ENCODE measurements around the gene GABRB1.
"Not testable (repeated sequence)": the region's sequence is repeated elsewhere in the genome, so short reads cannot be mapped to it uniquely, and the experiment has no call there.

GABRB1 gene

GRCh38 chr4:47378021-47378530 lies 346.7 kb downstream of the GABRB1 start:
- H3K27ac ChIP-seq (ENCODE audit: low read depth, low read length); H3K27me3 ChIP-seq (ENCODE audit: insufficient read depth, low read length); H3K36me3 ChIP-seq (ENCODE audit: insufficient read depth, low read length); H2AFZ ChIP-seq (ENCODE audit: low read length, unreplicated experiment); H3K4me3 ChIP-seq (ENCODE audit: low read depth, low read length); H3K4me1 ChIP-seq (ENCODE audit: control insufficient read depth, insufficient read depth, low read length, unreplicated experiment); H3K79me2 ChIP-seq (ENCODE audit: control insufficient read depth, insufficient read depth, low read length, unreplicated experiment): not testable (repeated sequence)

- no peak overlapping the region for H3K4me3 ChIP-seq (ENCODE audit: low read depth, low read length)
- no peaks in the 10 kb centered on the region for H3K36me3 ChIP-seq (ENCODE audit: insufficient read depth, low read length)
- no peaks in the 10 kb centered on the region for H3K4me1 ChIP-seq (ENCODE audit: control insufficient read depth, insufficient read depth, low read length, unreplicated experiment)
- no peak overlapping the region for H3K27ac ChIP-seq (ENCODE audit: low read depth, low read length)
- no peak overlapping the region for H2AFZ ChIP-seq (ENCODE audit: low read length, unreplicated experiment)
- H3K27me3 ChIP-seq (ENCODE audit: insufficient read depth, low read length) = no peaks in the 10 kb centered on the region
- no peaks in the 10 kb centered on the region for H3K79me2 ChIP-seq (ENCODE audit: control insufficient read depth, insufficient read depth, low read length, unreplicated experiment)
Observed at GRCh38 chr4:47381172-47381571, 349.8 kb downstream of the GABRB1 start.

GRCh38 chr4:47382846-47383360 lies 351.5 kb downstream of the GABRB1 start:
- Histone ChIP-seq H3K79me2 (ENCODE audit: control insufficient read depth, insufficient read depth, low read length, unreplicated experiment) (no peaks in the 10 kb centered on the region), H3K27me3 (ENCODE audit: insufficient read depth, low read length) (no peaks in the 10 kb centered on the region), H3K36me3 (ENCODE audit: insufficient read depth, low read length) (no peaks in the 10 kb centered on the region), H3K4me1 (ENCODE audit: control insufficient read depth, insufficient read depth, low read length, unreplicated experiment) (no peaks in the 10 kb centered on the region), H3K4me3 (ENCODE audit: low read depth, low read length) (no peak overlapping the region), H3K27ac (ENCODE audit: low read depth, low read length) (no peak overlapping the region), H2AFZ (ENCODE audit: low read length, unreplicated experiment) (no peak overlapping the region)

- H3K79me2 ChIP-seq (ENCODE audit: control insufficient read depth, insufficient read depth, low read length, unreplicated experiment) = no peaks in the 10 kb centered on the region
- H2AFZ ChIP-seq (ENCODE audit: low read length, unreplicated experiment) = no peak overlapping the region
- no peak overlapping the region for H3K4me3 ChIP-seq (ENCODE audit: low read depth, low read length)
- no peaks in the 10 kb centered on the region for H3K4me1 ChIP-seq (ENCODE audit: control insufficient read depth, insufficient read depth, low read length, unreplicated experiment)
- H3K36me3 ChIP-seq (ENCODE audit: insufficient read depth, low read length) = no peaks in the 10 kb centered on the region
- no peaks in the 10 kb centered on the region for H3K27me3 ChIP-seq (ENCODE audit: insufficient read depth, low read length)
- H3K27ac ChIP-seq (ENCODE audit: low read depth, low read length) = no peak overlapping the region
Observed at GRCh38 chr4:47383829-47384427, 352.6 kb downstream of the GABRB1 start.

DNA sequence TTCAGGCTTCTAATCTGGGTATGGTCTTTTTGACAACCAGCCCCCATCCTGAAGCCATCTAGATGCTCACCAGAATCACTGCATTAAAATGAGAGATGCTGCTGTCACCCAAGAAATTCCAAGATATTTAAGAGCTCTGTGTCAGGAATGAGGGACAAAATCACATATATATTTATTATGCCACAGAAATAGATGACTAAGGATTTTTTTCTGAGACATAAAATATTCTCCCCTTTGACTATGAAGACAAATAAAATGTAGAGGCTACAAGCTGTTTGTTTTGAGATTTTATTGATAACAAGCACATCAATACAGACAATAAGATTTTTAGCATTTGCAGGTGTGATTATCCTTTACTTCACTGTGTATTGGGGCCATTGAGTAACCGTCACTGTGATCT lies 354.8 kb downstream of the GABRB1 start:
- Histone ChIP-seq H3K27ac (ENCODE audit: low read depth, low read length) (no peak overlapping the region), H3K36me3 (ENCODE audit: insufficient read depth, low read length) (no peaks in the 10 kb centered on the region), H3K79me2 (ENCODE audit: control insufficient read depth, insufficient read depth, low read length, unreplicated experiment) (no peaks in the 10 kb centered on the region), H2AFZ (ENCODE audit: low read length, unreplicated experiment) (no peak overlapping the region), H3K4me1 (ENCODE audit: control insufficient read depth, insufficient read depth, low read length, unreplicated experiment) (no peaks in the 10 kb centered on the region), H3K4me3 (ENCODE audit: low read depth, low read length) (no peak overlapping the region), H3K27me3 (ENCODE audit: insufficient read depth, low read length) (no peaks in the 10 kb centered on the region)

DNA sequence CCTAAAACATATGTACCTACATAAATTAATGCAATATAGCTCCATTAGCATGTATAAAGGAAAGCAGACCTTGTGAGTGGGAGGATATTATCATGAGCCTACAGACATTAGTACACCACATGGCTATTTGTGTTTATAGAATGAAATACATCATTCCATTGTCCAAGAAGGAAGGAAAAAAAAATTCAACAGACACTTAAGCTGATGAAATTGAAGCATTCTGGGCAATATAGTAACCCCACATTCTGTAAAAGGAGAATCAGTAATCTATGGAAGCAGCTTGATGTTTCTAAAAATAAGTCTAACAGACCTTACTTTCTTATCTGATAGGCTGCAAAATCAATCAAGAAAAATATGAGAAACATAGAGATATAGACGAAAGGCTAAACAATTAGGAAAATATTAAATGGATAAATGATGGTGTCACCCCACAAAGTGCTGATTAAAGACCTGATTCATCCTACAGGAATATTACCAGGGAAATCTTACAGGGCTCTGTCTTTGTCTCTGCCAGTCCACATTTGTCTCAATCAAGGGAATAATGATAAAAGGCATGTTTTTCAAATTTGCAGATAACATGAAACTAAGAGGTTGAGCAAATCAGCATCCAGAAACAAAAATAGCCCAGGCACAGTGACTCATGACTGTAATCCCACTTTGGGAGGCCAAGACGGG lies 355.3 kb downstream of the GABRB1 start:
- H2AFZ ChIP-seq (ENCODE audit: low read length, unreplicated experiment) = no peak overlapping the region
- no peaks in the 10 kb centered on the region for H3K36me3 ChIP-seq (ENCODE audit: insufficient read depth, low read length)
- H3K4me1 ChIP-seq (ENCODE audit: control insufficient read depth, insufficient read depth, low read length, unreplicated experiment) = no peaks in the 10 kb centered on the region
- H3K27ac ChIP-seq (ENCODE audit: low read depth, low read length) = no peak overlapping the region
- H3K27me3 ChIP-seq (ENCODE audit: insufficient read depth, low read length) = no peaks in the 10 kb centered on the region
- no peak overlapping the region for H3K4me3 ChIP-seq (ENCODE audit: low read depth, low read length)
- no peaks in the 10 kb centered on the region for H3K79me2 ChIP-seq (ENCODE audit: control insufficient read depth, insufficient read depth, low read length, unreplicated experiment)

DNA sequence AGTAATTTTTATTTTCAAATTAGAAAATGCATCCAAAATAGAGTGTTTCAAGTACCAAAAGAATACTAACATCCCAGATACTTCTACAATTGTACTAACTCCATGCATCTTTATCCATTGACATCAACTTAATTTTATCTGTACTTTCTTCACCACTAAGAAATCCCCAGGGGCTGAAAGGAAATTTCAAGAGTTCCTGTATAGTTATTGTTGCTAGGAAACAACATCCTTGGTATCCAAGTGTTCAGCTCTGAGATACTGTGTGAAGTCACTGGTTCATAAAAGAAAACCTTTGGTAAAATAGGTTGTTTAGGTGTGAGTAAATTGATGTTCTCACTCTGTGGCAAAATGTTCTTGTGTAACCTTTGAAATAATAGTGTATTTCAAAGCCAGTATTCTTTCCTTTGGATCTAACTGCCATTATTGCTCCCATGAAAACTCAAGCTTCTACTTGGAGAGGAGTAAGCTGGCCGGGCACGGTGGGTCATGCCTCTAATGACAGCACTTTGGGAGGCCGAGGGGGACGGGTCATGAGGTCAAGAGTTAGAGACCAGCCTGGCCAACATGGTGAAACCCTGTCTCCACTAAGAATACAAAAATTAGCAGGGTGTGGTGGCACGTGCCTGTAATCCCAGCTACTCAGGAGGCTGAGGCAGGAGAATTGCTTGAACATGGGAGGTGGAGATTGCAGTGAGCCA lies 359.2 kb downstream of the GABRB1 start:
- Histone ChIP-seq H3K4me3 (ENCODE audit: low read depth, low read length) (no peak overlapping the region), H3K27ac (ENCODE audit: low read depth, low read length) (no peak overlapping the region), H3K27me3 (ENCODE audit: insufficient read depth, low read length) (no peaks in the 10 kb centered on the region), H3K79me2 (ENCODE audit: control insufficient read depth, insufficient read depth, low read length, unreplicated experiment) (no peaks in the 10 kb centered on the region), H3K36me3 (ENCODE audit: insufficient read depth, low read length) (no peaks in the 10 kb centered on the region), H2AFZ (ENCODE audit: low read length, unreplicated experiment) (no peak overlapping the region), H3K4me1 (ENCODE audit: control insufficient read depth, insufficient read depth, low read length, unreplicated experiment) (no peaks in the 10 kb centered on the region)

DNA sequence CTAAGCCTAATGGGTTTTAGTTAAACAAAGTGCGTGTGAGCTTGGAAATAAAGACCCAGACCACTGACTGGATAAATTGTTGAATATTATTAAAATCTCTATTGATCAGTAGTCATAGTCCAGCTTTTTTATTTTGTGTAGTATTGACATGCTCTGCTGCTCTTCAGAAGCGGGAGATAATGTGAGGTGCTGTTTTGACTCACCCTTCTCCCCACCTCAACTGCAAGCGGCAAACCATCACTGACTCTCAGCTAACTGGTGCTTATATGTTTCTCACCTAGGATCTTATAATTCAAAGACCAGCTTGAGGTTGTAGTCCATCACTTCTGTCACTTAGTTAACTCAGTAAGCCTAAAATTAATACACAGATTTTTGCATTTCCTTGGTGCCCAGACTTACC lies 359.9 kb downstream of the GABRB1 start:
- H3K79me2 ChIP-seq (ENCODE audit: control insufficient read depth, insufficient read depth, low read length, unreplicated experiment) = no peaks in the 10 kb centered on the region
- no peaks in the 10 kb centered on the region for H3K36me3 ChIP-seq (ENCODE audit: insufficient read depth, low read length)
- H2AFZ ChIP-seq (ENCODE audit: low read length, unreplicated experiment) = no peak overlapping the region
- no peak overlapping the region for H3K4me3 ChIP-seq (ENCODE audit: low read depth, low read length)
- H3K27me3 ChIP-seq (ENCODE audit: insufficient read depth, low read length) = no peaks in the 10 kb centered on the region
- no peaks in the 10 kb centered on the region for H3K4me1 ChIP-seq (ENCODE audit: control insufficient read depth, insufficient read depth, low read length, unreplicated experiment)
- H3K27ac ChIP-seq (ENCODE audit: low read depth, low read length) = no peak overlapping the region

DNA sequence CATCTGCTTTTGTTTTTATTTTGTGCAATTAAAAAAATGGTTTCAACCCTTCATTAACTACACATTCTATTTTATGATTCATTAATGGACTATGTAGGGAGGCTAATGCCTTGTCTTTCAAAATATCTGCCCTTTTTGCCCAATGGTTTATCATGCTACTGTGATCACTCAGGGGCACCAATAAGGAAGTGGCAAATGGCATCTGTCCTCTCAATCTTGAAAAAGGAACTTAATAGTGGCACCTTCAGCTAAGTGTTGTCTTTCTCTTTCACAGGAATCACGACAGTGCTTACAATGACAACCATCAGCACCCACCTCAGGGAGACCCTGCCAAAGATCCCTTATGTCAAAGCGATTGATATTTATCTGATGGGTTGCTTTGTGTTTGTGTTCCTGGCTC lies 375.0 kb downstream of the GABRB1 start:
- no peaks in the 10 kb centered on the region for H3K4me1 ChIP-seq (ENCODE audit: control insufficient read depth, insufficient read depth, low read length, unreplicated experiment)
- H2AFZ ChIP-seq (ENCODE audit: low read length, unreplicated experiment) = no peak overlapping the region
- no peaks in the 10 kb centered on the region for H3K79me2 ChIP-seq (ENCODE audit: control insufficient read depth, insufficient read depth, low read length, unreplicated experiment)
- no peak overlapping the region for H3K27ac ChIP-seq (ENCODE audit: low read depth, low read length)
- no peaks in the 10 kb centered on the region for H3K36me3 ChIP-seq (ENCODE audit: insufficient read depth, low read length)
- H3K27me3 ChIP-seq (ENCODE audit: insufficient read depth, low read length) = peaks cover 6% of the 10 kb centered on the region
- H3K4me3 ChIP-seq (ENCODE audit: low read depth, low read length) = no peak overlapping the region

DNA sequence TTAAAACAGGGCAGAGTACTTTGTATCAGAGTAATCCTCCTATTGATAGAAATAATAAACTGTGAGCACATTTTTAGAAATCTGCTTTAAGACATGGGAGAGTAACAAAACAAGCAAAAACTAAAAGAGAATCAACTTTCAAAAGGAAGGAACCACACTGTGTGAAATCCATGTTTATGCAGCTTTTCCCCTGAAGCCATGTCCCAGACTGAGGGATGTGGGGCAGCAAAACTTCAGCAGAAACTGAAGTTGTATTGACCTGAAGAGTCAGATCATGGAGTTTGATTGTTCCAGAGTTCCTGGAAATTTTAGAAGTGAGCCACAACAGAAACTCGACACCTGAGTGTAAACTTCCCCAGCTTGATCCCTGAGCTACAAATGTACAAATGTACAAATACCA lies 378.9 kb downstream of the GABRB1 start:
- Histone ChIP-seq H3K27me3 (ENCODE audit: insufficient read depth, low read length) (peaks cover 27% of the 10 kb centered on the region), H3K4me1 (ENCODE audit: control insufficient read depth, insufficient read depth, low read length, unreplicated experiment) (no peaks in the 10 kb centered on the region), H3K36me3 (ENCODE audit: insufficient read depth, low read length) (no peaks in the 10 kb centered on the region), H3K27ac (ENCODE audit: low read depth, low read length) (no peak overlapping the region), H3K4me3 (ENCODE audit: low read depth, low read length) (no peak overlapping the region), H3K79me2 (ENCODE audit: control insufficient read depth, insufficient read depth, low read length, unreplicated experiment) (no peaks in the 10 kb centered on the region), H2AFZ (ENCODE audit: low read length, unreplicated experiment) (no peak overlapping the region)

All from ACC112 (cell line).